Trophoblast cell (in vitro differentiated cells and primary cell): ENCODE measurements around the gene KCNJ16.
A peak's percentile ranks its signal among the peaks of the same experiment; 100 is the strongest.

Experiments used
- DNase-seq, 2 donors: peaks; one replicate each; pipeline ENCODE4 v3.0.0-alpha.2; 2016
- H2AFZ ChIP-seq: 2 replicates; pipeline ENCODE4 v1.6.1; 2013; ENCODE audit warnings: low read length, moderate library complexity, mild to moderate bottlenecking; ENCODE audit not compliant: insufficient read depth, poor library complexity
- H2AK5ac ChIP-seq: 2 replicates; pipeline ENCODE4 v1.6.1; 2013; ENCODE audit warnings: mild to moderate bottlenecking, low read length
- H2BK120ac ChIP-seq: 2 replicates; pipeline ENCODE4 v1.6.1; 2013; ENCODE audit warnings: low read length, mild to moderate bottlenecking, moderate library complexity; ENCODE audit not compliant: insufficient read depth, poor library complexity
- H2BK12ac ChIP-seq: 2 replicates; pipeline ENCODE4 v1.6.1; 2013; ENCODE audit warnings: mild to moderate bottlenecking, low read length, moderate library complexity
- H2BK5ac ChIP-seq: 2 replicates; pipeline ENCODE4 v1.6.1; 2013; ENCODE audit warnings: low read length, low read depth, moderate library complexity, mild to moderate bottlenecking; ENCODE audit not compliant: poor library complexity
- H3K14ac ChIP-seq: 2 replicates; pipeline ENCODE4 v1.6.1; 2013; ENCODE audit warnings: mild to moderate bottlenecking, low read length
- H3K18ac ChIP-seq: 2 replicates; pipeline ENCODE4 v1.6.1; 2013; ENCODE audit warnings: mild to moderate bottlenecking, low read length
- H3K23ac ChIP-seq: 2 replicates; pipeline ENCODE4 v1.6.1; 2013; ENCODE audit warnings: low read length
- H3K27ac ChIP-seq: 2 replicates; pipeline ENCODE4 v1.5.1; 2013; ENCODE audit warnings: low read depth, mild to moderate bottlenecking, inconsistent platforms, low read length, moderate library complexity
- H3K27me3 ChIP-seq: 2 replicates; pipeline ENCODE4 v1.6.1; 2013; ENCODE audit warnings: inconsistent platforms, mild to moderate bottlenecking, low read length, moderate library complexity; ENCODE audit not compliant: insufficient read depth
- H3K36me3 ChIP-seq, 2 experiments: 1 replicate in 1 of 2; 2 replicates in 1 of 2; pipeline ENCODE4 v1.6.1; 2013; ENCODE audit warnings: low read length in 2 of 2, mild to moderate bottlenecking in 2 of 2, moderate library complexity in 1 of 2; ENCODE audit not compliant: insufficient read depth in 2 of 2, control insufficient read depth in 1 of 2
- H3K4ac ChIP-seq: 2 replicates; pipeline ENCODE4 v1.6.1; 2013; ENCODE audit warnings: low read depth, mild to moderate bottlenecking, low read length, moderate library complexity
- H3K4me1 ChIP-seq, 2 experiments: 1 replicate in 1 of 2; 2 replicates in 1 of 2; pipeline ENCODE4 v1.6.1; 2013; ENCODE audit warnings: low read length in 2 of 2, mild to moderate bottlenecking in 2 of 2, moderate library complexity in 1 of 2; ENCODE audit not compliant: insufficient read depth in 2 of 2, control insufficient read depth in 1 of 2
- H3K4me2 ChIP-seq: 2 replicates; pipeline ENCODE4 v1.6.1; 2013; ENCODE audit warnings: inconsistent platforms, mild to moderate bottlenecking, low read length, moderate library complexity
- H3K4me3 ChIP-seq: 2 replicates; pipeline ENCODE4 v1.5.1; 2013; ENCODE audit warnings: mild to moderate bottlenecking, low read depth, low read length, inconsistent platforms
- H3K79me1 ChIP-seq: one replicate; pipeline ENCODE4 v1.6.1; 2013; ENCODE audit warnings: low read length
- H3K79me2 ChIP-seq: 2 replicates; pipeline ENCODE4 v1.6.1; 2013; ENCODE audit warnings: low read length, mild to moderate bottlenecking; ENCODE audit not compliant: control insufficient read depth, insufficient read depth, poor library complexity
- H3K9ac ChIP-seq: 2 replicates; pipeline ENCODE4 v1.6.1; 2013; ENCODE audit warnings: mild to moderate bottlenecking, low read length
- H3K9me3 ChIP-seq: 2 replicates; pipeline ENCODE4 v1.6.1; 2013; ENCODE audit warnings: low read depth, mild to moderate bottlenecking, control low read depth, inconsistent platforms, low read length; ENCODE audit not compliant: insufficient read depth
- H4K12ac ChIP-seq: 2 replicates; pipeline ENCODE4 v1.6.1; 2013; ENCODE audit warnings: low read depth, mild to moderate bottlenecking, low read length, moderate library complexity
- H4K8ac ChIP-seq: 2 replicates; pipeline ENCODE4 v1.6.1; 2013; ENCODE audit warnings: low read depth, mild to moderate bottlenecking, low read length, moderate library complexity
- H4K91ac ChIP-seq: one replicate; pipeline ENCODE4 v1.6.1; 2013; ENCODE audit warnings: low read depth, mild to moderate bottlenecking, low read length, moderate library complexity
- WGBS: extraction: QIAGEN DNeasy Blood & Tissue Kit; methylation state at CpG from one replicate; pipeline ENCODE4 v1.1.7; 2013; ENCODE audit warnings: missing lambda C conversion rate; ENCODE audit not compliant: insufficient read length, insufficient coverage; ENCODE audit errors: extremely low coverage; 5-methylcytosine and 5-hydroxymethylcytosine counted together

The KCNJ16 gene

DNA sequence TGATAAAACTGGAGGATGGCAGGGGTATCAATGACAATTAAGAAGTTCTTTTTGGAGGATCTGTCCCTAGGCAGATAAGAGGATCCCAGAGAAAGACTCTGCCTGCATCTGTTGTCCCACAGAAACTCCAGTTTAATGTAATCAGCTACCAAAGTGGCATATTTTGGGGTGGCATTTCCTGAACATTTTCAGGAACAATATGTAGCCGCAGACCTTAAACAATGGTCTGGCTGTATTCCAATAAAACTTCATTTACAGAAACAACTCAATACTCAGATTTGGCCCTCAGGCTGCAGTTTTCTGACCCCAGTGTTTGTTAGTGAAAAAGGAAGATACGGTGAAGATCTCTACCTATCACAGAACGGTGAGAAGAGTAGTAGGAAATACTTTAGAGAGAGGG, 46.1 kb downstream of the KCNJ16 start:
- Histone ChIP-seq H3K9ac (no peak overlapping the region), H3K4me3 (no peak overlapping the region)

DNA sequence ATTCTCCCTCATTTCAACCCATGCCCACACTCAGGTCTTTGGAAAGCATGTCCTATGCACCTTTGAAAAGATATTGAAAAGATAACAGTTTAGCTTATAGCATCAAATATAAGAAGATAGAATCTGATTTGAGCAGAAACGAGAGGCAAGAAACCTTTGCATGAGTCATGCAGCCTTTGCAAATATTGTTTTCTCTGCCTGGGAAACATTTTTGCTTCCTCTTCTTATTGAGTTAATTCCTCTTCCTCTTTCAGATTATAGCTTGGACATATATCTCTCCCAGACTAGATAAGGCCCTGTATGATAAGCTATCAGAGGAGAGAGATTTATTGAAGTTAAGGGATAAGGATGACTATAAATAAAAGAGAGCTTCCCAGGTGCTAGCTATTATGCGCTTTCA, 48.2 kb downstream of the KCNJ16 start:
- H4K91ac ChIP-seq = no peak overlapping the region
- H3K4ac ChIP-seq = no peak overlapping the region
- peaks cover 2% of the 10 kb centered on the region for H3K79me2 ChIP-seq
- no peak overlapping the region for H3K27ac ChIP-seq
- H3K79me1 ChIP-seq = peaks cover 2% of the 10 kb centered on the region
- no peak overlapping the region for H2AK5ac ChIP-seq
- no peak overlapping the region for H3K4me2 ChIP-seq
- H2BK12ac ChIP-seq = no peak overlapping the region
- peaks cover 3% of the 10 kb centered on the region for H3K9me3 ChIP-seq
- H2AFZ ChIP-seq = no peak overlapping the region
- no peak overlapping the region for H3K18ac ChIP-seq
- no peak overlapping the region for H3K9ac ChIP-seq
- H3K4me1 ChIP-seq = peaks cover 5% of the 10 kb centered on the region in 2 experiments
- H2BK5ac ChIP-seq = no peak overlapping the region
- H3K14ac ChIP-seq = no peak overlapping the region
- no peak overlapping the region for H4K12ac ChIP-seq
- H3K27me3 ChIP-seq = no peaks in the 10 kb centered on the region
- no peaks in the 10 kb centered on the region for H3K36me3 ChIP-seq
- no peak overlapping the region for H2BK120ac ChIP-seq
- no peak overlapping the region for H4K8ac ChIP-seq
- no peak for DNase-seq
- no peak overlapping the region for H3K23ac ChIP-seq
- H3K4me3 ChIP-seq = no peak overlapping the region
- WGBS = no CpG with 5 or more reads among the region's 2 CpGs

More for the DNA sequence above, 46.1 kb downstream of the KCNJ16 start:
- no peak overlapping the region for H2BK12ac ChIP-seq
- no peak overlapping the region for H4K8ac ChIP-seq
- H4K12ac ChIP-seq = no peak overlapping the region
- H2AK5ac ChIP-seq = no peak overlapping the region
- no peak overlapping the region for H3K27ac ChIP-seq
- no peak overlapping the region for H3K14ac ChIP-seq
- no peak overlapping the region for H3K18ac ChIP-seq
- no peaks in the 10 kb centered on the region for H3K27me3 ChIP-seq
- no peak overlapping the region for H2BK5ac ChIP-seq
- H3K79me1 ChIP-seq = no peaks in the 10 kb centered on the region
- WGBS = no CpG with 5 or more reads among the region's 3 CpGs
- no peaks in the 10 kb centered on the region for H3K36me3 ChIP-seq
- no peak overlapping the region for H3K4me2 ChIP-seq
- no peak overlapping the region for H4K91ac ChIP-seq
- no peak overlapping the region for H3K23ac ChIP-seq
- peaks cover 3% of the 10 kb centered on the region for H3K9me3 ChIP-seq
- H3K79me2 ChIP-seq = no peaks in the 10 kb centered on the region
- H2AFZ ChIP-seq = no peak overlapping the region
- H2BK120ac ChIP-seq = no peak overlapping the region
- DNase-seq = no peak
- H3K4me1 ChIP-seq = no peaks in the 10 kb centered on the region
- H3K4ac ChIP-seq = no peak overlapping the region

DNA sequence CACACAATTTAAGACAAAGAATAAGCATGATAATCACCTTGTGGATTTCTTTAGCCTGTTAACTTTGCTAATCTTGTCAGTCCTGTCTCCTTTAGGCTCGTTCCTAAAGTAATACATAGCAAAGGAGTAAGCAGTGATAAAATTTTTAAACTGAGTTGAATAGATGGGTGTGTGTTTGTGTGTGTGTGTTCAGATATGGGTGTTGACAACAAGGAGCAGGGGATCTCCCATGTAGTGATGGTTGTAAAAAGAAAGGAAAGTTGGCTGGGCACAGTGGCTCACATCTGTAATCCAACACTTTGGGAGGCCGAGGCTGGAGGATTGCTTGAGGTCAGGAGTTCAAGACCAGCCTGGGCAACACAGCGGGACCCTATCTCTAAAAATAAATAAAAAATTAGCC, 49.7 kb downstream of the KCNJ16 start:
- no peak overlapping the region for H2BK12ac ChIP-seq
- DNase-seq = no peak
- H3K79me2 ChIP-seq = peaks cover 2% of the 10 kb centered on the region
- no peak overlapping the region for H4K91ac ChIP-seq
- no peak overlapping the region for H2AK5ac ChIP-seq
- H2BK120ac ChIP-seq = no peak overlapping the region
- no peak overlapping the region for H4K12ac ChIP-seq
- no peaks in the 10 kb centered on the region for H3K27me3 ChIP-seq
- H3K79me1 ChIP-seq = peaks cover 2% of the 10 kb centered on the region
- no CpG with 5 or more reads among the region's 3 CpGs for WGBS
- H3K4me3 ChIP-seq = no peak overlapping the region
- H3K4me2 ChIP-seq = no peak overlapping the region
- H3K18ac ChIP-seq = no peak overlapping the region
- H3K9ac ChIP-seq = no peak overlapping the region
- H3K27ac ChIP-seq = no peak overlapping the region
- no peaks in the 10 kb centered on the region for H3K9me3 ChIP-seq
- peaks cover 0 to 1% of the 10 kb centered on the region in 2 experiments for H3K36me3 ChIP-seq
- no peak overlapping the region for H4K8ac ChIP-seq
- no peak overlapping the region for H2BK5ac ChIP-seq
- H3K14ac ChIP-seq = no peak overlapping the region
- no peak overlapping the region for H3K23ac ChIP-seq
- no peak overlapping the region for H3K4ac ChIP-seq
- no peak overlapping the region for H2AFZ ChIP-seq
- H3K4me1 ChIP-seq = peaks cover 5% of the 10 kb centered on the region in 2 experiments

DNA sequence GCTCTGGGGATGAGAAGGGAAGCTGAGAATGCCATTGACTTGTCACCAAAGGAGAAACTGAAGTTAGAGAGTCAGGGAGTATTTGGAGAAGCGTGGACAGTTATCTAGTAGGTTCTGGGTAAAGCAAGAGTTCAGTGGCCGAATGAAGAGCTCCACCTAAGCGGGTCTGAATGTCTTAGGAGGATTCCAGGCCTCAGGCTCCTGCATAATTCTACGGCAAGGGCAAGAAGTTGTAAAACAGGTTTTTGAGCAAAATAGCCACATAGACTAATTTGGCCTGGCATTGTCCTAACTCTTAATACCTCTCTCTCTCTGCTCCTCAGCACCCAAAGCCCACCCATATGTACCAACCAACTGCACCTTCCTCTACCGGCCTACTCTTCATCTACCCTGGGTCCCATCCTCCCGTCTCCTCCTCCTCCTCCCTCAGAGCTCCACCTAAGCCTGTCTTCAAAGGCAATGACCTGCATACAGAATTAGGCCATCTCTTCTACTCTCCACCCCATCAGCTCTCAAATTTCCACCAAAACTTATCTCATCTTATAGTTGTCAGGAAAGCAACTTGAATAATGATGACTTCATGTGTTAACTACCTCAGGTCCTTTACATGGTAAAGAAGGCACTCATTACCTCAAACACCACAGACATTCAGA, 52.3 kb downstream of the KCNJ16 start:
- Histone ChIP-seq H3K4me1 (peaks cover 5 to 7% of the 10 kb centered on the region in 2 experiments), H4K12ac (no peak overlapping the region), H3K36me3 (peaks cover 0 to 1% of the 10 kb centered on the region in 2 experiments), H3K79me1 (peaks cover 2% of the 10 kb centered on the region), H3K14ac (peak overlapping the region; percentile 69), H2AK5ac (peak overlapping the region; percentile 90), H2BK120ac (peak overlapping the region; percentile 91), H3K27me3 (no peaks in the 10 kb centered on the region), H3K4me2 (no peak overlapping the region), H3K4me3 (no peak overlapping the region), H3K9me3 (peaks cover under 1% of the 10 kb centered on the region), H2AFZ (no peak overlapping the region), H3K23ac (no peak overlapping the region), H3K79me2 (peaks cover 2% of the 10 kb centered on the region), H3K18ac (no peak overlapping the region), H4K91ac (peak overlapping the region; percentile 76), H4K8ac (peak overlapping the region; percentile 7), H3K27ac (no peak overlapping the region), H2BK12ac (peak overlapping the region; percentile 99), H3K9ac (no peak overlapping the region), H3K4ac (no peak overlapping the region), H2BK5ac (no peak overlapping the region)
- no CpG with 5 or more reads among the region's 6 CpGs for WGBS
- peak; percentile 79 to 95 for DNase-seq
